BLaER1 (cell line): Measurements from ENCODE around the gene LIPF.
"Not testable (repeated sequence)": the region's sequence is repeated elsewhere in the genome, so short reads cannot be mapped to it uniquely, and the experiment has no call there.

Source experiments
- H3K27ac ChIP-seq: shearing (Covaris generic); formaldehyde crosslinking; 2 replicates; pipeline ENCODE4 v1.8.1; 2022
- H3K27me3 ChIP-seq: shearing (Covaris generic); formaldehyde crosslinking; 2 replicates; pipeline ENCODE4 v1.8.1; 2022
- H3K36me3 ChIP-seq: shearing (Covaris generic); formaldehyde crosslinking; 2 replicates; pipeline ENCODE4 v1.8.1; 2022
- H3K4me1 ChIP-seq: shearing (Covaris generic); formaldehyde crosslinking; 2 replicates; pipeline ENCODE4 v1.8.1; 2022
- H3K4me2 ChIP-seq: shearing (Covaris generic); formaldehyde crosslinking; 2 replicates; pipeline ENCODE4 v1.8.1; 2022
- H3K4me3 ChIP-seq: shearing (Covaris generic); formaldehyde crosslinking; 2 replicates; pipeline ENCODE4 v1.8.1; 2022
- H3K9ac ChIP-seq: shearing (Covaris generic); formaldehyde crosslinking; 2 replicates; pipeline ENCODE4 v1.8.1; 2022
- H3K9me3 ChIP-seq: shearing (Covaris generic); formaldehyde crosslinking; 2 replicates; pipeline ENCODE4 v1.8.1; 2022
- H4K20me1 ChIP-seq: shearing (Covaris generic); formaldehyde crosslinking; 2 replicates; pipeline ENCODE4 v1.8.1; 2022
- Cebpa-rat ChIP-seq: shearing (Covaris generic); IDR thresholded peaks from 2 replicates; pipeline ENCODE4 v1.8.1; 2022

The LIPF gene

GRCh38 chr10:88647061-88647615 is 17.1 kb upstream of the LIPF start:
- Histone ChIP-seq H3K36me3 (no peaks in the 10 kb centered on the region), H3K9ac (no peak overlapping the region), H3K27me3 (no peaks in the 10 kb centered on the region), H3K4me2 (no peak overlapping the region), H3K4me1 (no peaks in the 10 kb centered on the region), H4K20me1 (no peaks in the 10 kb centered on the region), H3K4me3 (no peak overlapping the region), H3K9me3 (no peaks in the 10 kb centered on the region), H3K27ac (no peak overlapping the region)
- no peak for TF ChIP-seq Cebpa-rat

DNA sequence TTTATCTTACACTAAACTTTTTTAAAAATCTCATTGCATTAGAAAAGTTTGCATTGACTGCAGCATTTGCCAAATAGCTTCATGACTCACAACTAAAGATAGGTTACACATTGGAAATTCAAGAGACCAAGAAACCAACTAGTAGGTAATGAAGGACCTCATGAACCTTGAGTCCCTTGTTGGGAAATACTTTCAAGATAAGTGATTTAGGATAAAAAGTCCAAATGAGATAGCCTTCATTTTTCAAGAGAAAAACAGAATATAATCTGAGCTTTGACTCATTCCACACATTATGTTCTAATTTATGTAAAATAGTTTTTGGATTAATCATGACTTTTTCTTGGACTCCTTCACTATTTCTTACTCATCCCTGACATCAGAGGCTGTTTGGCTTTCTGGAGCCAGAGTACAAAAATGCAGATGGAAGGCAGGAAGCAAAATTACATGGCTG is 13.1 kb upstream of the LIPF start:
- no peaks in the 10 kb centered on the region for H3K27me3 ChIP-seq
- H3K4me2 ChIP-seq: no peak overlapping the region

DNA sequence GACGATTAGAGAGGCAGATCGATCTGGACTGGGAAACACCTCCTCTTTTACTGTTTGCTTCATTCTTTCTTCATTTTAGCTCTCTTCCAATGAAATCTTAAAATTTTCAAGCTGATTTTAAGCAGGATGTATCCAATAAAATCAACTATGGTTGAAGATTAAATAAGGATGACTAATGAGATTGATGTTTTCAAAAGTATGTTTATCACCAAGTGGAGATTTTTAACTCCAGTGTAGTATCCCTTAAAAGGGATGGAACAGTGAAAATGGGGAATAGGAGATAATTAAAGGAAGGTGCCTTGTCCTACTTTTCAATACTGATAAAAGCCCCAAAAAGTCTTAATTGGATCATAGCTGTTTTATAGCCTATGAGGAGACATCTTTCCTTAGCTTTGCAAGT is 11.6 kb upstream of the LIPF start:
- H3K4me2 ChIP-seq: no peak overlapping the region
- no peak overlapping the region for H3K9ac ChIP-seq
- H3K9me3 ChIP-seq: no peaks in the 10 kb centered on the region
- H3K4me1 ChIP-seq: no peaks in the 10 kb centered on the region
- H3K27me3 ChIP-seq: no peaks in the 10 kb centered on the region
- TF ChIP-seq Cebpa-rat: no peak
- no peak overlapping the region for H3K4me3 ChIP-seq
- no peaks in the 10 kb centered on the region for H4K20me1 ChIP-seq
- no peaks in the 10 kb centered on the region for H3K36me3 ChIP-seq
- H3K27ac ChIP-seq: no peak overlapping the region

More for the DNA sequence above, 13.1 kb upstream of the LIPF start:
- no peak for TF ChIP-seq Cebpa-rat
- Histone ChIP-seq H3K4me1 (no peaks in the 10 kb centered on the region), H3K4me3 (no peak overlapping the region), H3K9ac (no peak overlapping the region), H3K36me3 (no peaks in the 10 kb centered on the region), H4K20me1 (no peaks in the 10 kb centered on the region), H3K27ac (no peak overlapping the region), H3K9me3 (no peaks in the 10 kb centered on the region)

- Histone ChIP-seq H3K4me1 (peaks cover 16% of the 10 kb centered on the region), H3K9me3 (no peaks in the 10 kb centered on the region), H3K9ac (no peak overlapping the region), H3K4me3 (no peak overlapping the region), H3K36me3 (no peaks in the 10 kb centered on the region), H3K27me3 (no peaks in the 10 kb centered on the region), H3K27ac (no peak overlapping the region), H4K20me1 (no peaks in the 10 kb centered on the region), H3K4me2 (no peak overlapping the region)
- no peak for TF ChIP-seq Cebpa-rat
These were observed 6.3 kb upstream of the LIPF start for GRCh38 chr10:88657901-88658300.

GRCh38 chr10:88659725-88660597 is 4.3 kb upstream of the LIPF start:
- Histone ChIP-seq H3K4me1 (peaks cover 16% of the 10 kb centered on the region), H3K4me3 (no peak overlapping the region), H3K9me3 (0 out of 2 replicates have a peak, but pooled peaks cover 4% of the 10 kb centered on the region), H3K27me3 (no peaks in the 10 kb centered on the region), H3K9ac (no peak overlapping the region), H3K27ac (no peak overlapping the region), H4K20me1 (no peaks in the 10 kb centered on the region), H3K36me3 (no peaks in the 10 kb centered on the region), H3K4me2 (peak overlapping the region; percentile 38; the same call in 1 of the 2 replicates)
- TF ChIP-seq Cebpa-rat: no peak

- no peaks in the 10 kb centered on the region for H4K20me1 ChIP-seq
- 0 out of 2 replicates have a peak, but pooled peaks cover 4% of the 10 kb centered on the region for H3K9me3 ChIP-seq
- H3K4me1 ChIP-seq: peaks cover 16% of the 10 kb centered on the region
- H3K4me3 ChIP-seq: no peak overlapping the region
- no peak overlapping the region for H3K27ac ChIP-seq
- no peak overlapping the region for H3K9ac ChIP-seq
- no peaks in the 10 kb centered on the region for H3K36me3 ChIP-seq
- TF ChIP-seq Cebpa-rat: no peak
- no peaks in the 10 kb centered on the region for H3K27me3 ChIP-seq
- no peak overlapping the region; the same call in 1 of the 2 replicates for H3K4me2 ChIP-seq
These were observed 3.7 kb upstream of the LIPF start for GRCh38 chr10:88660598-88660884.

- Histone ChIP-seq H3K4me1 (peaks cover 16% of the 10 kb centered on the region), H4K20me1 (no peaks in the 10 kb centered on the region), H3K9ac (no peak overlapping the region), H3K9me3 (0 out of 2 replicates have a peak, but pooled peaks cover 4% of the 10 kb centered on the region), H3K36me3 (no peaks in the 10 kb centered on the region), H3K27me3 (no peaks in the 10 kb centered on the region), H3K27ac (no peak overlapping the region), H3K4me3 (no peak overlapping the region), H3K4me2 (no peak overlapping the region)
- no peak for TF ChIP-seq Cebpa-rat
These were observed 3.2 kb upstream of the LIPF start for GRCh38 chr10:88661018-88661417.

DNA sequence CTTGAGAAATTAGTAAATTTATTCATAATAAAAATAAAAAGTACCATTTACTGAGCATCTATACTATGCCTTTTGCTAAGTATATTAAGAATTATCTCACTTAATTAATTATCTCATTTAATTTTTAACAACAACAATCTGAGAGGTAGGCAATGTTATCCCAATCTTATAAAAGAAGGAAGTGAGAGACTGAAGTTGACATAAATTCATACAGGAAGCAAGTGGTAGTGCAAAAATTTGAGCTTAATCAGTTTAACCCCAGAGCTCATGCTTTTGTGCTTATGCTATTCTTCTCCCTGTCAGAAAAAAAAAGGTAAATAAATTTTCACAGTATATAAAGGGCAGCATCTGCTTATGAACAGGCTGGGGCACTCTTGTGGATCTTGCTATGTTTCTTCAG is 2.7 kb upstream of the LIPF start:
- no peak for TF ChIP-seq Cebpa-rat
- H3K9me3 ChIP-seq: 0 out of 2 replicates have a peak, but pooled peaks cover 4% of the 10 kb centered on the region
- peaks cover 16% of the 10 kb centered on the region for H3K4me1 ChIP-seq
- no peaks in the 10 kb centered on the region for H3K36me3 ChIP-seq
- H3K9ac ChIP-seq: no peak overlapping the region
- no peak overlapping the region for H3K4me3 ChIP-seq
- H4K20me1 ChIP-seq: no peaks in the 10 kb centered on the region
- H3K4me2 ChIP-seq: no peak overlapping the region
- no peak overlapping the region for H3K27ac ChIP-seq
- no peaks in the 10 kb centered on the region for H3K27me3 ChIP-seq

DNA sequence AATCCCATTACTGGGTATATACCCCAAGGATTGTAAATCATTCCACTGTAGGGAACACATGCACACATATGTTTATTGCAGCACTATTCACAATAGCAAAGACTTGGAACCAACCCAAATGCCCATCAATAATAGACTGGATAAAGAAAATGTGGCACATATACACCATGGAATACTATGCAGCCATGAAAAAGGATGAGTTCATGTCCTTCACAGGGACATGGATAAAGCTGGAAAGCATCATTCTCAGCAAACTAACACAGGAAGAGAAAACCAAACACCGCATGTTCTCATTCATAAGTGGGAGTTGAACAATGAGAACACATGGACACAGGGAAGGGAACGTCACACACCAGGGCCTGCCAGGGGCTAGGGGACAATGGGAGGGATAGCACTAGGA is 1.1 kb upstream of the LIPF start:
- not testable (repeated sequence) for H3K9ac ChIP-seq, H3K27ac ChIP-seq, H3K4me2 ChIP-seq, H3K36me3 ChIP-seq, H4K20me1 ChIP-seq, H3K27me3 ChIP-seq, H3K4me3 ChIP-seq, H3K9me3 ChIP-seq
- H3K4me1 ChIP-seq: peaks cover 20% of the 10 kb centered on the region

GRCh38 chr10:88668465-88668864 is 4.2 kb downstream of the LIPF start:
- Histone ChIP-seq H4K20me1 (no peaks in the 10 kb centered on the region), H3K36me3 (no peaks in the 10 kb centered on the region), H3K27me3 (no peaks in the 10 kb centered on the region), H3K27ac (peak overlapping the region; percentile 49), H3K9me3 (0 out of 2 replicates have a peak, but pooled peaks cover under 1% of the 10 kb centered on the region), H3K4me1 (peaks cover 17% of the 10 kb centered on the region), H3K9ac (no peak overlapping the region), H3K4me2 (peak overlapping the region; percentile 49), H3K4me3 (no peak overlapping the region)
- no peak for TF ChIP-seq Cebpa-rat
